Activated CD8-positive, alpha-beta T cell treated with anti-CD3 and anti-CD28 coated beads for 36 hours (primary cell): ENCODE results near the gene CACNG5. TPM values are rescaled to one million over a fixed set of nuclear protein-coding genes. Genes with fewer than 3 reads are reported as not detected.
A peak's percentile ranks its signal among the peaks of the same experiment; 100 is the strongest.

ENCODE experiments used
- ATAC-seq: fragments of 200-7000 bp; cut with Tn5 transposase; one replicate; pipeline ENCODE4 v1.10.0; 2021; ENCODE audit warnings: mild to moderate bottlenecking, moderate library complexity
- CTCF ChIA-PET: fragments of 350-600 bp; sonication (Branson Sonifier 250); formaldehyde crosslinking; loops from one replicate; lab custom pipeline; 2021; ENCODE audit warnings: antibody characterized with exemption; lab: Charles Lee
- POLR2A ChIA-PET: fragments of 350-600 bp; sonication (Branson Sonifier 250); formaldehyde crosslinking; loops from one replicate; lab custom pipeline; 2021; ENCODE audit warnings: antibody characterized with exemption; lab: Charles Lee
- DNase-seq: peaks from one replicate; pipeline ENCODE4 v3.0.0-alpha.2; 2020
- H3K27ac Mint-ChIP-seq: one replicate; pipeline ENCODE4 v1.8.0; 2021; ENCODE audit warnings: mild to moderate bottlenecking, mixed read lengths
- H3K27me3 Mint-ChIP-seq: one replicate; pipeline ENCODE4 v1.8.0; 2021; ENCODE audit warnings: mixed read lengths
- H3K36me3 Mint-ChIP-seq: one replicate; pipeline ENCODE4 v1.8.0; 2021; ENCODE audit warnings: low read depth, mixed read lengths
- H3K4me1 Mint-ChIP-seq: one replicate; pipeline ENCODE4 v1.8.0; 2021; ENCODE audit warnings: low read depth, mixed read lengths
- H3K4me3 Mint-ChIP-seq: one replicate; pipeline ENCODE4 v1.8.0; 2021; ENCODE audit warnings: mild to moderate bottlenecking, moderate library complexity, mixed read lengths
- H3K9me3 Mint-ChIP-seq: one replicate; pipeline ENCODE4 v1.8.0; 2021; ENCODE audit warnings: mixed read lengths
- intact Hi-C: fragments of 100-400 bp; cut with micrococcal nuclease; formaldehyde crosslinking; loops from one replicate; pipeline ENCODE4 v1.10.0; 2022
- total RNA-seq, 2 experiments: library from RNA; stranded (reverse); gene quantifications; one replicate each; pipeline ENCODE4 v1.2.3, GENCODE V29; 2021
- TF ChIP-seq, protein P1 (sequence below): fragments of 200-600 bp; IDR thresholded peaks from one replicate; pipeline ENCODE4 v1.8.0; 2022; ENCODE audit warnings: antibody characterized with exemption, mild to moderate bottlenecking

The CACNG5 gene
- total RNA-seq, 2 experiments from 2014 or later = not detected

DNA sequence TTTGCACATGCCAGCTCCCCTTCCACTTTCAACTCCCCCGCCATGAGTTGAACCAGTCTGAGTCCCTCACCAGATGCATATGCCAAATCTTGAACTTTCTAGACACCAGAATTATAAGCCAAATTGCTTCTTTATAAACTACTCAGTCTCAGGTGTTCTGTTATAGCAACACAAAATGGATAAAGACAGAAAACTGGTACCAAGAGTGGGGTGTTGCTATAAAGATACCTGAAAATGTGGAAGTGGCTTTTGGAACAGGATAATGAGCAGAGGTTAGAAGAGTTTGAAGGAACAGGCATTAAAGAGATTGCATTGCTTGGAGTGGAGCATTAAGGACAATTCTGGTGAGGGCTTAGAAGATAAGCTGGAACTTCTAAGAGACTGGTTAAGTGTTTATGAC is 17.2 kb upstream of the CACNG5 start:
- Mint-ChIP-seq H3K27ac (no peak overlapping the region), H3K9me3 (peaks cover 6% of the 10 kb centered on the region), H3K4me1 (no peaks in the 10 kb centered on the region), H3K4me3 (no peak overlapping the region), H3K27me3 (peaks cover 9% of the 10 kb centered on the region), H3K36me3 (no peaks in the 10 kb centered on the region)
- TF ChIP-seq, protein P1, sequence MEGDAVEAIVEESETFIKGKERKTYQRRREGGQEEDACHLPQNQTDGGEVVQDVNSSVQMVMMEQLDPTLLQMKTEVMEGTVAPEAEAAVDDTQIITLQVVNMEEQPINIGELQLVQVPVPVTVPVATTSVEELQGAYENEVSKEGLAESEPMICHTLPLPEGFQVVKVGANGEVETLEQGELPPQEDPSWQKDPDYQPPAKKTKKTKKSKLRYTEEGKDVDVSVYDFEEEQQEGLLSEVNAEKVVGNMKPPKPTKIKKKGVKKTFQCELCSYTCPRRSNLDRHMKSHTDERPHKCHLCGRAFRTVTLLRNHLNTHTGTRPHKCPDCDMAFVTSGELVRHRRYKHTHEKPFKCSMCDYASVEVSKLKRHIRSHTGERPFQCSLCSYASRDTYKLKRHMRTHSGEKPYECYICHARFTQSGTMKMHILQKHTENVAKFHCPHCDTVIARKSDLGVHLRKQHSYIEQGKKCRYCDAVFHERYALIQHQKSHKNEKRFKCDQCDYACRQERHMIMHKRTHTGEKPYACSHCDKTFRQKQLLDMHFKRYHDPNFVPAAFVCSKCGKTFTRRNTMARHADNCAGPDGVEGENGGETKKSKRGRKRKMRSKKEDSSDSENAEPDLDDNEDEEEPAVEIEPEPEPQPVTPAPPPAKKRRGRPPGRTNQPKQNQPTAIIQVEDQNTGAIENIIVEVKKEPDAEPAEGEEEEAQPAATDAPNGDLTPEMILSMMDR = no peak
- ChIA-PET CTCF (no interaction called here), POLR2A (interaction anchor here (0.5 kb wide), 1 partner anchor 1417 kb away, joined by 4 read pairs; no protein-coding TSS in a partner anchor)
- intact Hi-C loops = no loop called here
- ATAC-seq (no peak), DNase-seq (no peak)

DNA sequence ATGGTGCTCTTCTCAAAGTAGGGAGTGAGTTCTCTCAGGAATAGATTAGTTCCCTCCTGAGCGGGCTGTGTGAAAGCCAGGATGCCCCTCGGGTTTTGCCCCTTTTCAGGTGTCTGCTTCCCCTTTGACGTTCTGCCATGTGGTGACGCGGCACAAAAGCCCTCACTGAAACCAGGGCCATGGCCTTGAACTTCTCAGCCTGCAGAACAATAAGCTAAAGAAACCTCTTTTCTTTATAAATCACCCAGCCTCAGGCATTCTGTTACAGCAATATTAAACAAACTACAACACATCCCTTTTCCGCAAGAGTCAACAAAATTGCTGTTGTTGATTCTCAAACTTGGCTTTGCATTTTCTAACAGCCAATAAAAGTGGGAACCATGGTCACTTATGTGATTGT is 15.5 kb upstream of the CACNG5 start:
- Mint-ChIP-seq H3K4me3 (no peak overlapping the region), H3K9me3 (peaks cover 6% of the 10 kb centered on the region), H3K4me1 (no peaks in the 10 kb centered on the region), H3K27ac (no peak overlapping the region), H3K27me3 (peaks cover 12% of the 10 kb centered on the region), H3K36me3 (no peaks in the 10 kb centered on the region)
- ChIA-PET CTCF (no interaction called here), POLR2A (no interaction called here)
- TF ChIP-seq, protein P1 = no peak
- no peak for ATAC-seq
- DNase-seq = no peak
- intact Hi-C loops = no loop called here

DNA sequence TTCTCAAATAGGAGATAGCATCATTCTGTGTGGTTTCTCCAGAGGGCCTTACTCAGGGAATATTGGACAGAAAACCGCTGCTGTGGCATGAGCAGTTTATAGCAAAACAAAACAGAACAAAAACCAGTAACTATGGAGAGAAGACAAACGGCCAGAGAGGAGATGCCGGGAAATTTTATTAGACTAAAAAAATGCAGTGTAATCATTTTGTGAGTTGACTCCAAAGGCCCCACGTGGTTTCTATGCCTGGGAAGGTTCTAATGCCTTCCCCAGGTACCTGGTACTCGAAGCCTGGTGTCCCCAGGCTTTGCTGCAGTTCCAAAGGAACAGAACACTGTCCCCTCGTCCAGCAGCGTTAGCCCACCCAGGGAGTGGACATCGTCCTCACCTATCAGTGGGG is 12.9 kb upstream of the CACNG5 start:
- H3K27me3 Mint-ChIP-seq = peaks cover 17% of the 10 kb centered on the region

DNA sequence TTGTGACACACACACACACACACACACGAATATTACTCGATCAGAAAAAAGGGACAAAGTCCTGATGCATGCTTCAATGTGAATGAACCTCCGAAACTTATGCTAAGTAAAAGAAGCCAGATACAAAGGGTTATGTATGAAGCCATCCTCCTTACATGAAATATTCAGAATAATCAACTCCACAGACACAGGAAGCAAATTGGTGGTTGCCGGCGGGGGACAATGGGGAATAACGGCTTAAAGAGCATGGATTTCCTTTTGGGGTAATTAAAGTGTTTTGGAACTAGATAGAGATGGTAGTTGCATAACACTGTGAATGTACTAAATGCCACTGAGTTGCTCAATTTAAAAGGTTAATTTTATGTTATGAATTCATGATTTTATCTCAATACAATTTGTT is 8.1 kb upstream of the CACNG5 start:
- Mint-ChIP-seq H3K4me1 (no peaks in the 10 kb centered on the region), H3K36me3 (no peaks in the 10 kb centered on the region), H3K4me3 (no peak overlapping the region), H3K9me3 (no peaks in the 10 kb centered on the region), H3K27ac (no peak overlapping the region), H3K27me3 (peaks cover 40% of the 10 kb centered on the region)
- CTCF ChIA-PET = no interaction called here
- TF ChIP-seq, protein P1 = no peak
- intact Hi-C loops = no loop called here
- POLR2A ChIA-PET = no interaction called here
- no peak for ATAC-seq
- no peak for DNase-seq

More for the DNA sequence above, 12.9 kb upstream of the CACNG5 start:
- peaks cover 6% of the 10 kb centered on the region for H3K9me3 Mint-ChIP-seq
- no peak overlapping the region for H3K4me3 Mint-ChIP-seq
- DNase-seq (no peak), ATAC-seq (no peak)
- CTCF ChIA-PET = no interaction called here
- POLR2A ChIA-PET = no interaction called here
- no peaks in the 10 kb centered on the region for H3K4me1 Mint-ChIP-seq
- no peaks in the 10 kb centered on the region for H3K36me3 Mint-ChIP-seq
- intact Hi-C loops = no loop called here
- H3K27ac Mint-ChIP-seq = no peak overlapping the region
- TF ChIP-seq, protein P1 = no peak

GRCh38 chr17:66829386-66829864 is 5.5 kb upstream of the CACNG5 start:
- Mint-ChIP-seq H3K27me3 (peaks cover 52% of the 10 kb centered on the region), H3K9me3 (no peaks in the 10 kb centered on the region), H3K4me3 (no peak overlapping the region), H3K4me1 (no peaks in the 10 kb centered on the region), H3K27ac (no peak overlapping the region), H3K36me3 (no peaks in the 10 kb centered on the region)
- ATAC-seq = peak; percentile 61
- intact Hi-C loops = no loop called here
- DNase-seq = peak; percentile 41
- TF ChIP-seq, protein P1 = no peak
- ChIA-PET POLR2A (no interaction called here), CTCF (interaction anchor here (0.9 kb wide), 1 partner anchor 26 kb away, joined by 3 read pairs; no protein-coding TSS in a partner anchor)
